ENCODE results near the gene ENPP6.

ENPP6 gene

GRCh38 chr4:184177271-184177670 is 40.4 kb downstream of the ENPP6 start:
- H3K4me3 ChIP-seq (ENCODE audit: low read depth, low read length), result no peak overlapping the region
- TF ChIP-seq CTCF (conservative IDR thresholded peaks at IDR 0.05; ENCODE audit: low read depth, low read length), result no peak
- DNase-seq (ENCODE audit: low read depth), result no peak

DNA sequence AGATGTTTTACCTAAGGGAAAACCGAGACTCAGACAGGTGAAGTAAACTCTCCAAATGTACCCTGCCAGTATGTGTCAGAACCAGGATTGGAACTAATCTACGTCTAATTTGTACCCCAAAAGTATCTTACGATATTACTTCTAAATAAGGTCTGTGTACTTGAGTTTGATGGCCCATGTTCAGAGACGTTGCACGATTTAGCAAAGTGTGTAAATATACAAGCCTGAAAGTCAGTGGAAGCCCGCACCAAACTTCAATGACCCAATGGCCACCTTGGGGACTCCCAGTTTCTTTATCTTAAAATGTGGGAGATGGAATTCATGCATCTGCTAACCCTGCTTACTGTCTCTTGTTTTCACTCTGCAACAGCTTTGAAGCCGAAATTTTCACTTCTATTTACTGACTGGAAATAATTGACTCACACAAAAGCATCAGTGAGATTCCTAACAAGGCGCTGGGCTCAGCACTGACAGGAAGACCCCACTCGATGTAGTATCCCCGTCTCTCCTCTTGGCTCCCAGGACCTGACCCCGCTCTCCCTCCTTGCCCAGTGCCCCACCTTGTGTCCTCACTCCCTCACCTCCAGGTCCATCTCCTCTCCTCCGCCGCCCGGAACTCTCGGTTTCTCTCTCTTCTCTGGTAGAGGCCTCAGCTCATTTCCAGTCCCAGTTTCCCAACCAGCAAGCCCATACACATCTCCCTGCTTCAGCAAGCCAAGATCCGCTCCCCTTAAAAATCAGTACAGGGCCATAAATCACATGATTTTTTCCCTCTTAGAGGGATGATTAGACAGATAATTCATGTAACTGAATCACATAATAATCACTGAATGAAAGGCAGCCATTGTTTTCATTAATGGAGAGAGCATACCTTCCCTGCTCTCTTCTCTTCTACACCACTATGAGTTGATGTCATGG is 42.8 kb downstream of the ENPP6 start:
- no peak overlapping the region for H3K4me3 ChIP-seq (ENCODE audit: low read depth, low read length)
- no peak for DNase-seq (ENCODE audit: low read depth)
- no peak for TF ChIP-seq CTCF (conservative IDR thresholded peaks at IDR 0.05; ENCODE audit: low read depth, low read length)

DNA sequence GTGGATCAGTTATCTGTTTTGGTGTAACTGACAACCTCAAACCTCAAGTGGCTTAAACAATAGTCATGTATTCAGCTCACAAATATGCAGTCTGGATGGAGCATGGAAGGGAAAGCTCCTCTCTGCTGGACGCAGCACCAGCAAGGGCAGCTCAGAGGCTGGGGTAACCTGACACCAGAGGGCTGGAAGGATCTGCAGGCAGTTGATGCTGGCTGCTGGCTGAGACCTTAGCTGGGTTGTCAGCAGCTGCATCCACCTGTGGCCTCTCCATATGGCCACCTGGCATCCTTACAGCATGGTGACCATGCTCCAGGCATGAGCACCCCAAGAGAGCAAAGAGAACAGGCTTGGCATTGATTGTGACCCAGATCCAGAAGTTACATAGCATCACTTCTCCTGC is 46.7 kb downstream of the ENPP6 start:
- no peak overlapping the region for H3K4me3 ChIP-seq (ENCODE audit: low read depth, low read length)
- no peak for TF ChIP-seq CTCF (conservative IDR thresholded peaks at IDR 0.05; ENCODE audit: low read depth, low read length)
- peak; percentile 62 for DNase-seq (ENCODE audit: low read depth)

DNA sequence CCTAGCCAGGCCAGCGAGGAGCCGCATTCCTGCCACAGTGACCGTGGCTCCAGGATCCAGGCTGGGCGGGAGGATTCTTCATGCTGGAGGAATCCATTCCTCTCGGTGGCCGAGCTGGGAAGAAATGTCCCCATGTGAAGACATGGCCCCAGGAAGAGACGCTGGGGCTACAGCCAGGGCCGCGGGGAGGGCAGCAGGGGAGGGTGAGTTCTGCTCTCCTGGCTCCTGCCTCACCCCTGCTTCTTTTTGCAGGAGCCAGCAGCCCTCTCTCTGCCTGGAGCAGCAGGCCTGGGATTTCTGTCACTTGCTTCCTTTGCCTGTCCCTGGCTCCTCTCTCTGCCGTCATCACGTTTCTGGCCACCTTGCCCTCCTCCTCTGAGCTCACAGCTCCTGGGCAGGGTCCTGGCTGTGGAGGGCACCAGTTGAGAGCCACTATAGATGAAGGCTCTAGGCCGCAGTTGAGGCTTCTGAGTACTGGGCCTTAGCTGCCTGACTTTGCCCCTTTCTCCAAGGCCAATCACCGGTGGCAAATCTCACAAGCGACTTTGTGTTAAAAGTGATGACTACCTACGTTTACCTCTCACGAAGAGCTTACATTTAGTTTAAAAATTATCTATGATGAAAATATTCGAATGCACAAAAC is 48.3 kb downstream of the ENPP6 start:
- DNase-seq (ENCODE audit: low read depth), result no peak
- no peak for TF ChIP-seq CTCF (conservative IDR thresholded peaks at IDR 0.05; ENCODE audit: low read depth, low read length)
- no peak overlapping the region for H3K4me3 ChIP-seq (ENCODE audit: low read depth, low read length)

- TF ChIP-seq CTCF (conservative IDR thresholded peaks at IDR 0.05; ENCODE audit: low read depth, low read length), result peak; percentile 85
- H3K4me3 ChIP-seq (ENCODE audit: low read depth, low read length), result no peak overlapping the region
- peak; percentile 74 for DNase-seq (ENCODE audit: low read depth)
Measured at GRCh38 chr4:184168406-184169019, 49.2 kb downstream of the ENPP6 start.

GRCh38 chr4:184167576-184167975 is 50.1 kb downstream of the ENPP6 start:
- DNase-seq (ENCODE audit: low read depth), result no peak
- H3K4me3 ChIP-seq (ENCODE audit: low read depth, low read length), result no peak overlapping the region
- TF ChIP-seq CTCF (conservative IDR thresholded peaks at IDR 0.05; ENCODE audit: low read depth, low read length), result no peak

Measured in choroid plexus epithelial cell (primary cell).